GM19099 (cell line): ENCODE measurements around the gene RAB6A.

Experiments
- POLR2A ChIP-seq: IDR thresholded peaks from 3 replicates; pipeline ENCODE4 v1.6.1; 2011; ENCODE audit warnings: low read depth; ENCODE audit not compliant: insufficient read length; ENCODE audit errors: extremely low read depth

RAB6A gene

DNA sequence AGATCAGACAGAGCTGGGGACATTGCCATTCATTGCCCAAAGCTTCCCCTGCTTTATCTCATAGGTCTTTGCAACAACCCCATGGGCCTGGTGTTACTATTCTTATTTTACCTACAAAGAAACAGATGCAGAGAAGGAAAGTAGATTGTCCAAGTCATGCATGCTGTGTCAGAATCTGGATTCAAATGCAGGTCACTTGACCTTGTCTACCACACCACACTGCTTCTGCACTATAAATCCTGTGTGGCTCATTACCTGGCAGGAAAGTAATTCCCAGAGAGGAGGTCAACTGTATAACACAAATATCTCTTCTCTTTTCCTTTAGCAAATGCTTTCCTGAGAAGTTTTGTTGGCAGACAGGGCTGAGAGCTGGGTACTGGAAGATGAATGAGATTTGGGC is 96.0 kb downstream of the RAB6A start:
- TF ChIP-seq POLR2A = no peak

DNA sequence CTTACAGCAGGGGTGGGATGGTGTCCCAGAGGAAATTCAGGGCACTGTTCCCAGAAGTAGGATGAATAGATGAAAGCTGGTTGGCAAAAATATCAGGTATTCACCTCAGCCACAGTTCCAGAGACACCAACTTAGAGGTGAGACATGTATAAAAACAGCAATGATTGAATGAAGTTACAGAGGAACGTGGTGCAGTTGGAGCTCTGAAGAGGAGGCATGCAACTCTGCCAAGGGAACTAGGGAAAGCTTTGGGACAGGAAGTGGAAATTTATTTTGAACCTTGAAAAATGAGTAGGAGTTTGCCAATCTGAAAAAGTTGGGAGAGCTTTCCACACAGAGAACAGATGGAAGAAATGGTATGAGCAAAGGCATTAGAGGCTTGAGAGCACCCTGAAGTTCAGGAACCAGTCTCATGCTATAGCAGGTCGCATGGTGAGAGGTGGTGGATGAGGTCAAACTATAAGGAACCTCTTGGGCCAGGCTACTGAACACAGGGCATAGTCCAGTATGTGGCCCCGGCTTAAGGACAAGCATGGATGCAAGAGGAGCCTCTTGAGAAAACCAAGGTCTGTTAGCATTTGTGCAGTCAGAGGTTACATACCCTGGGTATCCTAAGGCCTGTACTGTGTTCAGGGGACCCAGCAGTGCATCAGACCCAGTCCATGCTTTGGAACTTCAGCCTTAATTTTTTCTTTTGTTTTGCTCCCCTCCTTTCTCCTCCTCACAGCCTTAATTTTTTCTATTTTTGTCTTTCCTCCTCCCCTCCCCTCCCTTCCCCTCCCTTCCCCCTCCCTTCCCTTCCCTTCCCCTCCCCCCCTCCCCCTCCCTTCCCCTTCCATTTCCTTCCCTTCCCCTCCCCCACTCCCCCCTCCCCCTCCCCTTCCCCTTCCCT is 97.0 kb downstream of the RAB6A start:
- no peak for TF ChIP-seq POLR2A

DNA sequence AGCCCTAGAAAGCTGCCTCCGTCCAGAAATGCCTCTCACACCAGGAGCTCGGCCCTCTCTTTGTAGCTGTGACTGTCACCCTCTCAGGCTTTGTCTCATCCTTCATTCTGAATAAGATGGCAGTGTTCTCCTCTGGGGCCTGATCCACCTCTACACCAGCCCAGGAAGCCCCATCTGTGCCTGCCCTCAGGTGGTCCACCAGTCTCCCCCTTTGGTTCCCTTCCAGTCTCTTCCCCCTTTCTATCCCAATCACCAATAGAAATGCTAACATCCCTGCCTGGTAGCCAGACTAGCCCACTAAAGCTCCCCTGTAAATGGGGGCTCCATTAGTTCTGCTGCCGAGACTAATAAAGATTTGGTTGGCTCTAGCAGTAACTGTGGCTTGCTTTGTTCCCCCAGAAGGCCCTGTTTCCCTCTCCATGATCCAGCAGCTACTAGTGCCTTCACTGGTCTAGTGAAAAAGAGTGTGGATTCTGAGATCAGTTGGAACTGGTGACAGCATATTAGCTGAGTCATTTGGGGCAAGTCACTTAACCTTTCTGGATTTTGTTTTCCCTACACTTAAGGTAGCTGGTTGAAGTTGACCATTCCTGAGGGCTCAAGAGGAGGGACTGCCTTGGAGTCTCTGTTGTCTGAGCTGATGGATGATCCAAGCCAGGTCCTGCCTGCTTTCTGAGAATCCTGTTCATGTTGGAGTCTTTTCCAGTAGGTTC is 98.3 kb downstream of the RAB6A start:
- TF ChIP-seq POLR2A = no peak

DNA sequence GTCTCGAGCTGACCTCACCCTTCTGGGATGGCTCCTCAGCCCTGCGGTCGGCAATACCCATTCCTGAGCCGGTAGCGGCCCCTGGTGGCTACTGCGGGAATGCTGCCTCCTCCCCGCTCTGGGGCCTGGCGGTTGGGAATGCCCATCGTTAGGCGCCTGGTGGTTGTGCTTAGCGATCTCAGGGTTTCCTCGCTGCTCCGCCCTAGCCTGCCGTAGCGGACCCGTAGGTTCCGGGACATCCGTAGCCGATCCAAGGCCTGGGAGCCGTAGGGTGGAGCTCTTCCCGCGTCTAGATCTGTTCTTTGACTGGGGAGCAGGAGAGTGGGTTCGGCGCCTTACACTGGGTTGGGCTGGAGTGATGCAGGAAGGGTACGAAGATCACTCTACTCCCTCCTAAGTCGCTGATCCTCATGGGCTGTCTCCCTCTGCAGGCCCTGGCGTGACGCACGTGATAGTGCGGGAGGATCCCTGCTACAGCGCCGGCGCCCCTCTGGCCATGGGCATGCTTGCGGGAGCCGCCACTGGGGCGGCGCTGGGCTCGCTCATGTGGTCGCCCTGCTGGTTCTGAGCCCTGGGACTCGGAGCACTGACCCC is 99.7 kb downstream of the RAB6A start:
- no peak for TF ChIP-seq POLR2A

DNA sequence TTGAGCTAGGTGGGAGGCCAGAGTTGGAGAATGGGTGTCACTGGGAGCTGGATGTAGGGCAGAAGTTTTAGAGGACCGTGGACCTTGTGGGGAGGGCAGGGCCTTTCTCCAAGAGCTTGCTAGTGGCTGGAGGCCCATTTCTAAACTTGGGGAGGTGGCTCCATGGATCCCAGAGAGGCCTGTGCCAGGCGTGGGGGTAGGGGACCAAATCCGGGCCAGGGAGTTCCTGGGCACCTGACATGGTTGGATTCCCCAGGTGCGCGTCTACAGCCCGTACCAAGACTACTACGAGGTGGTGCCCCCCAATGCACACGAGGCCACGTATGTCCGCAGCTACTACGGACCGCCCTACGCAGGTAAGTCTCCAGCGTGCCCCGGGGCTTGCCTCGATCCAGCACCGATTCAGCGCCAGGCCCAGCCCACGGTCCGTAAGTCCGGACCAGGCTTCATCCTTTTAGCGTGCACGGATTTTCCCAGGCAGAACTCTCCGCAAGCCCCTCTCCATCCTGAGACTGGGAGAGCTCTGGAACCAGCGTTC is 100.3 kb downstream of the RAB6A start:
- no peak for TF ChIP-seq POLR2A

DNA sequence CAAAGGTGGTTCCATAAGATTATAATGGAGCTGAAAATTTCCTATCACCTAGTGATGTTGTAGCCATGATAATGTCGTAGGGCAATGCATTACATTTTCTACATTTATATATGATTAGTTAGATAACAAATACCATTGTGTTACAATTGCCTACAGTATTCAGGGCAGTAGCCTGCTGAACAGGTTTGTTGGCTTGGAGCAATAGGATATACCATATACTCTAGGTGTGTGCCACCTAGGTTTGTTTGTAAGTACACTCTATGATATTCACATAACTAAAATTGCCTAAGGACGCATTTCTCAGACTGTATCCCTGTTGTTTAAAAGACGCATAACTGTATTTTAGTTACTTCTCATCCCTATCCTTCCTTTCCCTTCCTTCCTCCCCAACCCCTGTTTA is 100.9 kb downstream of the RAB6A start:
- TF ChIP-seq POLR2A = no peak

DNA sequence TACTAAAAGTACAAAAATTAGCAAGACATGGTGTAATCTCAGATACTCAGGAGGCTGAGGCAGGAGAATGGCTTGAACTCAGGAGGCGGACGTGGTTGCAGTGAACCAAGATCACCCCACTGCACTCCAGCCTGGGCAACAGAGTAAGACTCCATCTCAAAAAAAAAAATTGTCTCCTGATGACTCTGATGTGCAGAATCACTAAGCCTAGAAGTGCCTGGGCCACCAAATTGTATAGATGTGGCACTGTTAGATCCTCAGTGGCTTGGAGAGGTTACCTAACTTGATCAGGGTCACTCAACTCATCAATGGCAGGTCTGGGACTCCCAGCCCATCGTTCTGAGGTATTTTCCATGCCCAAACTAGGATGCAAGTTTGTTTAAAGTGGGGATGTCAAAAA is 103.9 kb downstream of the RAB6A start:
- no peak for TF ChIP-seq POLR2A

DNA sequence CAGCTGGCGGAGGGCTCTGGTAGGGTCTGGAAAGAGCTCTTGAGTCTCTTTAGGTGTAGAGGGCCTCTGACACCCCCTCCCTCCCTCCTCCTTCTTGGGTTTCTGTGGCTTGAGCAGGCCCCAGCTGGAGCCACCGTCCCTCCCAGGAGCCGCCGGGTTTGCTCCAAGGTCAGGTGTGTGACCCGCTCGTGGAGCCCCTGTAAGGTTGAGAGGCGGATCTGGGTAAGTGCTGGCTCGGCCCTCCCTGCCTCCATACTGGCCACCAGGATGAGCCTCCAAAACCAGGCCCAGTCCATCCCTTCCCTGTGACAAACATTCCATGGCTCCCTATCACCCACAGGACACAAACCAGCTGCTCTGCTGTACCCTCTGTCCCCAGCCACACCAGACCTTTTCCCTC is 105.2 kb downstream of the RAB6A start:
- TF ChIP-seq POLR2A = no peak

DNA sequence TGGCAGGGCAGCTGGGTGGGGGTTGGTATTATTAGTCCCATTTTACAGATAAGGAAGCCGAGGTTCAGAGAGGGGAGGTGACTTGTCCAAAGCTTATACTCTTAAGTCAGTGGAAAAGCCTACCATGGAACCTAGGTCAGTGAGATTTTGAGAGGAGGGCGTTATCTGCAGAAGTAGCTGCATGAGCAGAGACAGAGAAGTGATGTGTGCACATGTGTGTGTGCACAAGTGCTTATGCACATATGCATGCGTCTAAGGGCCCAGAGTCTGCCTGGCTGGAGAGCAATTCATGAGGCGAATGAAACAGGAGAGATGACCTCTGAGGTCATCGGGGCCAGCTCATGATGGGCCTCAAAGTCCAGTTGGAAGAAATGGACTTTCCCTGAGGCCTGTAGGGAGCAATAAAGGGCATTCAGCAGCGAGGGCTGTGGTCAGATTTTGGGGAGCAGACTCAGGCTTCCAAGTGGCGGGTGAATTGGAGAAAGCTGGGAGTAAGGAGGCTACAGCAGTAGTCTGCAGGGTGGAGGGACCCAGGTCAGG is 106.3 kb downstream of the RAB6A start:
- no peak for TF ChIP-seq POLR2A

DNA sequence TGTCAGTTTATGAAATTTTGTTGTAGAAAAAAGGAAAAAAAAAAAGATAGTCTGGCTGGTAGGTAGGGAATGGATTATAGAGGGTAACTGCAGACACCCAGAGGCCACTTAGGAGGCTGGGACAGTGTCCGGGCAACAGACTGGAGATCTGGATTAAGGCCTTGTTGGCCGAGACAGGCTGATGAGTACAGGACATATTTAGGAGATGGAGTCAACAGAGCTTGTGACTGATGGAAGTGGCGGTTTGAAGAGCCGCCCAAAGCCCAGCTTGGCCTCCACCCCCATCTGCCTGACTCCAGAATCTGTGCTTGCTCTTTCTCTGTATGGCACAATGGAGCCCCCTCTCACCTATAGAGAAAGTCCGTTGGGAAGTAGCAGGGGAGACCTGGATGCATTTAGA is 106.9 kb downstream of the RAB6A start:
- TF ChIP-seq POLR2A = no peak

DNA sequence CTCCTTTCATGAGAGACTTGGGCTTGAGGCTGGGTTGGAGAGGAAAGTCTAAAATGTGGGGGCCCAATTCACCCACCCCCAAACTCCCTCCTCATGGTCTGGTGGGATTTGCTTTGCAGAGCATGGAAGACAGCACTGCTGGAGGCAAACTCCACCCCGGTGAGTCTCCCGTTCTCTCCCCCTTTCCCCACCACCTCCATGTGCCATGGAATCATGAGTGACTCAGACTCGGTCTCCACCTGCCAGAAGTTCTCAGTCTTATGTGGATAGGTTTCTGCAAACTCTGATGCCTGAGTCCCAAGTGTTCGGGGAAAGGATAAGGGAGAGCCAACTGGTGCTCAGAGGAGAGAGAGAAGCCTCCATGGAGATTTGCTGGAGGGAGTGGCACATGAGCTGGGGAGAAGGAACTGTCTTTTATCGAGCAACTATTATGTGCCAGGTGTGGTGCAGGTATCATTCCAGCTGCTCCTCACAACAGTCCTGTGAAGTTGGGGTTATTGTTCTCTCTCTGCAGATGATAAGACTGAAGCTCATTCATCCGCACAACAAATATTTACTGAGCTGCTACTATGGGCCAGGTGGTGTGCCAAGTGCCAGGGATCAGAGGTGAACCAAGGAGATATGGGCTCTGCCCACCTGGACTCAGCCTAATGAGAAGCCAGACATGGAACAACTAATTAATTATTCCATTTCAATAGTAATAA is 107.9 kb downstream of the RAB6A start:
- TF ChIP-seq POLR2A = no peak

DNA sequence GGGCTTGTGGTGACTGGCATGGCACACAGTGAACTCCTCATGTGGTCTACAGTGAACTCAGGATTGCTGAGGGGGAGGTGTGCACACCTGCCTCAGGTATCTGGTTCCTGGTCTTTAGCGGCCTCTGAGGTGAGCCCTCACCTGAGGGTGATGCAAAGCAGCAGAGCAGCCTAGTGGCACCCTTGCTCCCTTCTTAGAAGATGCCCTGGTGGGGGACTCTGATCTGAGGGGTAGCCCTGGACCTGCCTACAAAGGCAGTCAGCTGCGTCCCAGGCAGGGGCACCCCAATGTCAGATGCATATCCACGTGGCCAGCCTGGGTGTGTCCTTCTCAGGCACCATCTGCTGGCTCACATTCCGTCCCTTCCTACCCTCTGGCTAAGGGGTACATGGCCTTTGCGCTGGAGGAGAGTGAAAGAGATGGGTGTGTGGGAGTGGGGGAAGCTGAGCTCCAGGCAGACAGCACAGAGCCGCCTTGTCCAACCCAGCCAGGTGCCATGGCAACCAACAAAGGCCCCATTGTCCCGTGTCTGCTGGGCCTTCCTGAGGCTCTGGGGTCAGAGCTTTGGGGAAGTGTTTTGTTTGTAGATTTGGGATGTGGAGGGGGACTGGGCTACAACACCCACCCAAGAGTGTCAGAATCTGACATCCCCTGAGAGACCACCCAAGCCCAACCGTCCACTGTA is 108.7 kb downstream of the RAB6A start:
- TF ChIP-seq POLR2A = no peak

DNA sequence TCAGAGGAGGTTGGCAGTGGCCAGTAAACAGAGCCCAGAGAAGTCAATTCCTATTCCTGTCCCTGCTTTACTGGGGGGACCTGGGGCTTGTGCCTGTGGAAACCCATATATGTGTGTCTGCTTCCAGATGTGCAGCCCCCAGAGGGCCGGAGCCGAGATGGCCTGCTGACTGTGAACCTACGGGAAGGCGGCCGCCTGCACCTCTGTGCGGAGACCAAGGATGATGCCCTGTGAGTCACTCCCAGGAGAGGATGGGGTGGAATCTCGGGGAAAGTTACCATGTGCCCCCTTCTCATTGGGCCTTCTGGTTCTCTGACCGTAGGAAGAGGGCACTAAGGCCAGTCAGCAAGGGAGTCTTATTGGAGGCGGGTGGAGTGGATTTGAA is 109.2 kb downstream of the RAB6A start:
- no peak for TF ChIP-seq POLR2A

DNA sequence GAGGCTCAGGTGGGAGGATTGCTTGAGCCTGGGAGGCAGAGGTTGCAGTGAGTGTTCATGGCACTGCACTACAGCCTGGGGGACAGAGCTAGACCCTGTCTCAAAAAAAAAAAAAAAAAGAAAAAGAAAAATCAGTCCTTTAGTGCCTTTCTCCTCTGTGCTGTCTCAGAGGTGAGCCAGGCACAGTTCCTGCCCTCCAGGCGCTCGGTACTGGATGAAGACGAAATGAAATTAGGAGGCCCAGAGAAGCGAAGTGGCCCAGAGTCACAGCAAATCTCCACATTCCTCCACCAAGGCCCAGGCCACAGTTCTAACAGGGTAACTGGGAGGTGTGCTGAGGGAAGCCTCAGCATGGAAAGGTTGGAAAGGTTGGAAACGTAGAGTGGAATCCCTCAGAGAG is 109.6 kb downstream of the RAB6A start:
- no peak for TF ChIP-seq POLR2A
